Sigmoid colon (tissue), 7 donors: ENCODE measurements around the gene TM9SF3. TPM values are rescaled to one million over a fixed set of nuclear protein-coding genes. Genes with fewer than 3 reads are reported as not detected.

Experiments
- DNase-seq: peaks from one replicate; pipeline ENCODE4 v3.0.0-alpha.2; 2019
- H3K27ac ChIP-seq, 4 donors: fragments of 200-600 bp; sonication (generic); one replicate each; pipeline ENCODE4 v1.5.1; 2016 to 2019; ENCODE audit warnings: mild to moderate bottlenecking in 1 of 4
- H3K27me3 ChIP-seq, 3 donors: fragments of 200-600 bp; sonication (generic); one replicate each; pipeline ENCODE4 v1.5.1; 2019; ENCODE audit warnings: mild to moderate bottlenecking in 1 of 3
- H3K36me3 ChIP-seq, 4 donors: fragments of 200-600 bp; sonication (generic); one replicate each; pipeline ENCODE4 v1.5.1; 2016 to 2019
- H3K4me1 ChIP-seq, 4 donors: fragments of 200-600 bp; sonication (generic); one replicate each; pipeline ENCODE4 v1.5.1; 2017 to 2019
- H3K4me3 ChIP-seq, 4 donors: fragments of 200-600 bp; sonication (generic); one replicate each; pipeline ENCODE4 v1.5.1; 2017 to 2019; ENCODE audit warnings: mild to moderate bottlenecking in 2 of 4, moderate library complexity in 1 of 4
- H3K9me3 ChIP-seq, 4 donors: fragments of 200-600 bp in 3 of 4; sonication (generic) in 3 of 4; one replicate each; pipeline versions ENCODE4 v1.5.1 to v1.6.1; 2013 to 2019
- EP300 ChIP-seq, 4 donors: sonication (generic); formaldehyde crosslinking; IDR thresholded peaks; one replicate each; pipeline ENCODE4 v1.6.1; 2017; ENCODE audit warnings: antibody characterized with exemption in 4 of 4
- POLR2A ChIP-seq, 2 donors: fragments of 450-650 bp; IDR thresholded peaks; one replicate each; pipeline ENCODE4 v1.6.1; 2016; ENCODE audit warnings: antibody characterized with exemption in 2 of 2, mild to moderate bottlenecking in 2 of 2, moderate library complexity in 2 of 2
- POLR2AphosphoS5 ChIP-seq, 4 donors: sonication (generic); formaldehyde crosslinking; IDR thresholded peaks; one replicate each; pipeline ENCODE4 v1.6.1; 2017; ENCODE audit warnings: antibody characterized with exemption in 4 of 4
- WGBS, 2 donors: extraction: QIAGEN DNeasy Blood & Tissue Kit; methylation state at CpG; one replicate each; pipeline ENCODE4 v1.1.7; 2013; 5-methylcytosine and 5-hydroxymethylcytosine counted together
- intact Hi-C: fragments of 100-400 bp; cut with DNase I; formaldehyde crosslinking; loops from one replicate; pipeline ENCODE4 v1.15.1; 2023
- polyA plus RNA-seq, 3 donors: library from polyadenylated mRNA; stranded (reverse); fragments of 200-250 nt; gene quantifications; one replicate each; pipeline ENCODE4 v1.2.3, GENCODE V29; 2013
- total RNA-seq, 4 donors: library from RNA; depleted of rRNA; stranded (reverse); fragments of >200 nt; gene quantifications; one replicate each; pipeline ENCODE4 v1.1.0, GENCODE V29; 2016
- TF ChIP-seq, protein P1 (sequence below), 4 experiments: fragments of 450-650 bp in 3 of 4; fragments of 200-600 bp in 1 of 4; IDR thresholded peaks; one replicate each; pipeline ENCODE4 v1.5.1; 2016 to 2019; ENCODE audit warnings: antibody characterized with exemption in 4 of 4, mild to moderate bottlenecking in 3 of 4, moderate library complexity in 2 of 4
- donor health status: healthy with polysubstance abuse.
- donor health status: Bipolar disorder and iron deficiency.
- donor health status: healthy.

Gene TM9SF3
- total and polyA plus RNA-seq, 7 donors: 18.5 to 115 (median 104) TPM

DNA sequence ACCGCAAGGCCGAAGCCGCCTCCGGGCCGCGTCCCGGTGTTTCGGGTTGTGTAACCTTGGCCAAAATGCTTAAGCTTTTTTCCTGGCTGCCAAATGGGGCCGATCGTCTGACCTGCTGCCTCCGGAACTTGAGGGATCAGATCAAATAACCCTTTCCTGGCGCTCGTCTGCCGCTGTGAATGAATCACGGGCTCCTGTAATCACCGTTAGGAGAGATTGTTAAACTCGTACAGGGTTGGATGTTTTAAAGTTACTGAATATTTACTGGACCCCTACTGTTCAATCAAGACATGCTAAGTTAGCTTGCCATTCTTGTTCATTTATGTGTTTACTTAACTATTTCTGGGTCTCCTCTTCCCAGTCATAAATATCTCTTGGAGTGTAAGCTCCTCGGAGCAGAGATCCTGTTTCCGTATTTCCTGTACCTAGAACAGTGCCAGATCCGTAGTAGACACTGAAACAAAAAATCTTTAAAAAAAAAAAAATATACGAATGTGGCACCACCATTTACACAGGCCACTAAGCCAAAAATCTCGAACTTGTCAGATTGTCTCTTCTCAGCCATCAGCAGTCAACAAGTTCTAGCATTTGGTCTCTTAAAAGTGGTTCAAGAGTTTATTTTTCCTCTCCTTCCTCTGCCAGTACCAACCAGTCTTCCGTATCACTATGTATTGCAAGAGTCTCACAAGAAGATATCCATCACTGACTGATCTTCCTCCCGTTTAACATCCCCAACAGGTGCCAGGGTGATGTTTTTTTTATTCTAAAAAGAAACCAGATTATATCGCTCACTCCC is 650 bp upstream of the TM9SF3 start:
- intact Hi-C loops: loop anchor here (1.0 to 10.0 kb wide), 3 partner anchors 31 to 246 kb away; no protein-coding TSS in a partner anchor
- Histone ChIP-seq H3K36me3 (no peaks in the 10 kb centered on the region), H3K4me3 (peak overlapping the region; percentile 41 to 95 (median 83)), H3K9me3 (no peaks in the 10 kb centered on the region), H3K4me1 (peaks cover 0 to 49% (median 45%) of the 10 kb centered on the region in 4 donors), H3K27ac (peak overlapping the region; percentile 96 to 99 (median 96)), H3K27me3 (no peaks in the 10 kb centered on the region)
- TF ChIP-seq, protein P1, sequence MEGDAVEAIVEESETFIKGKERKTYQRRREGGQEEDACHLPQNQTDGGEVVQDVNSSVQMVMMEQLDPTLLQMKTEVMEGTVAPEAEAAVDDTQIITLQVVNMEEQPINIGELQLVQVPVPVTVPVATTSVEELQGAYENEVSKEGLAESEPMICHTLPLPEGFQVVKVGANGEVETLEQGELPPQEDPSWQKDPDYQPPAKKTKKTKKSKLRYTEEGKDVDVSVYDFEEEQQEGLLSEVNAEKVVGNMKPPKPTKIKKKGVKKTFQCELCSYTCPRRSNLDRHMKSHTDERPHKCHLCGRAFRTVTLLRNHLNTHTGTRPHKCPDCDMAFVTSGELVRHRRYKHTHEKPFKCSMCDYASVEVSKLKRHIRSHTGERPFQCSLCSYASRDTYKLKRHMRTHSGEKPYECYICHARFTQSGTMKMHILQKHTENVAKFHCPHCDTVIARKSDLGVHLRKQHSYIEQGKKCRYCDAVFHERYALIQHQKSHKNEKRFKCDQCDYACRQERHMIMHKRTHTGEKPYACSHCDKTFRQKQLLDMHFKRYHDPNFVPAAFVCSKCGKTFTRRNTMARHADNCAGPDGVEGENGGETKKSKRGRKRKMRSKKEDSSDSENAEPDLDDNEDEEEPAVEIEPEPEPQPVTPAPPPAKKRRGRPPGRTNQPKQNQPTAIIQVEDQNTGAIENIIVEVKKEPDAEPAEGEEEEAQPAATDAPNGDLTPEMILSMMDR (IDR thresholded peaks at IDR 0.05): no peak
- no peak for TF ChIP-seq EP300 (IDR thresholded peaks at IDR 0.05)
- TF ChIP-seq POLR2AphosphoS5 (IDR thresholded peaks at IDR 0.05): no peak
- TF ChIP-seq POLR2A (IDR thresholded peaks at IDR 0.05): no peak
- peak; percentile 91 for DNase-seq
- WGBS, 2 donors: 1 to 2% methylated on average over 25 of the region's 25 CpGs

DNA sequence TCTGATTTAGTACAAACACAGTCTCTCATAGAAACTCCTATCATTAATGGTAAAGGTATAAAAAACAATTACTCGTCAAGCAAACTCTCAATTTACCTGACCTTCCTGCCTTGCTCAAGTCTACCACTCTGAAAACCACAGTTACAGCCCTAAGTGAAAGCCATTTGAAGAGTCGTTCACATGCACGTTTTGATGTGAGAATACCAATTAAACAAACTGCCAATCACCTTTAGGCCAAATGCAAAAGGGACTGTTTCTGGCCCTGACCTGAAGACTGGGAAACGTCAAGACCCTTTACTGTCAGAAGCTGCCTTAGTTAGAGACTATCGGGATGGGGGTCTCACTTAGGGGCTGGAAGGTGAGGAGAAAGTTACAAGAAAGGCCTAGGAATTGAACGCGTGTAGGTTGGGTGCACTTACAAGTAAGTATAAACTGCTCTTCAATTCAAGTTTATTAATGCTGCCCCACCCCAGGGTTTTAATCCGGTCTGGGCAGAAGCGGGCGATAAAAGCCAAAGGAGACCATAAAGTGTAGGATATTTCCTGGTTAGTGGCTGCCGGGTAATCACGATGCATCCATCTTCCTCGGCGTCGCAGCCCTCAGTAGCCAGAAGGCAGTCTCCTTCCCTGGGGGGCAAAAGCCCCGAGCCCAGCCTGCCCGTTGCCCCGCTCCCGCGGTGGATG is 935 bp downstream of the TM9SF3 start:
- intact Hi-C loops: loop anchor here (2.0 to 10.0 kb wide), 2 partner anchors 33 to 211 kb away; no protein-coding TSS in a partner anchor
- 1% methylated on average over 20 of the region's 20 CpGs for WGBS, 2 donors
- H3K4me3 ChIP-seq: peak overlapping the region; percentile 76 to 95 (median 83)
- no peaks in the 10 kb centered on the region for H3K9me3 ChIP-seq
- no peak for DNase-seq
- H3K4me1 ChIP-seq: peaks cover 0 to 65% (median 60%) of the 10 kb centered on the region in 4 donors
- TF ChIP-seq, protein P1 (IDR thresholded peaks at IDR 0.05): no peak
- TF ChIP-seq POLR2AphosphoS5 (IDR thresholded peaks at IDR 0.05) (no peak), EP300 (IDR thresholded peaks at IDR 0.05) (no peak), POLR2A (IDR thresholded peaks at IDR 0.05) (no peak)
- no peaks in the 10 kb centered on the region for H3K27me3 ChIP-seq
- no peaks in the 10 kb centered on the region for H3K36me3 ChIP-seq
- H3K27ac ChIP-seq: peak overlapping the region; percentile 96 to 99 (median 96)

DNA sequence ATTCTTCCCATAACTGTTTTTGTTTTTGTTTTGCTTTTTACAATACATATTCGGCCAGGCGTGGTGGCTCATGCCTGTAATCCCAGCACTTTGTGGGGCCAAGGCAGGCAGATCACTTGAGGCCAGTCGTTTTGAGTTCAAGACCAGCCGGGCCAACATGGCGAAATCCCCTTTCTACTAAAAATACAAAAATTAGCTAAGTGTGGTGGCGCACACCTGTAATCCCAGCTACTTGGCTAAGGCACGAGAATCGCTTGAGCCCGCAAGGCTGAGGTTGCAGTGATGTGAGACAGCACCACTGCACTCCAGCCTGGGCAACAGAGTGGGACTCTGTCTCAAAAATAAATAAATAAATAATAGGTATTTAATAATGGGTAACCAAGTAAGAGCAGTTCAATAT is 2.3 kb downstream of the TM9SF3 start:
- H3K27ac ChIP-seq: no peak overlapping the region
- H3K4me1 ChIP-seq: peaks cover 0 to 77% (median 72%) of the 10 kb centered on the region in 4 donors
- intact Hi-C loops: loop anchor here (10.0 kb wide), 1 partner anchor 210 kb away; no protein-coding TSS in a partner anchor
- H3K4me3 ChIP-seq: no peak overlapping the region
- H3K27me3 ChIP-seq: no peaks in the 10 kb centered on the region
- no peak for TF ChIP-seq POLR2AphosphoS5 (IDR thresholded peaks at IDR 0.05)
- TF ChIP-seq, protein P1 (IDR thresholded peaks at IDR 0.05): no peak
- no peak for TF ChIP-seq POLR2A (IDR thresholded peaks at IDR 0.05)
- TF ChIP-seq EP300 (IDR thresholded peaks at IDR 0.05): no peak
- no peak for DNase-seq
- no peaks in the 10 kb centered on the region for H3K36me3 ChIP-seq
- WGBS, 2 donors: 75 to 86% methylated on average over 9 of the region's 9 CpGs
- H3K9me3 ChIP-seq: no peaks in the 10 kb centered on the region

DNA sequence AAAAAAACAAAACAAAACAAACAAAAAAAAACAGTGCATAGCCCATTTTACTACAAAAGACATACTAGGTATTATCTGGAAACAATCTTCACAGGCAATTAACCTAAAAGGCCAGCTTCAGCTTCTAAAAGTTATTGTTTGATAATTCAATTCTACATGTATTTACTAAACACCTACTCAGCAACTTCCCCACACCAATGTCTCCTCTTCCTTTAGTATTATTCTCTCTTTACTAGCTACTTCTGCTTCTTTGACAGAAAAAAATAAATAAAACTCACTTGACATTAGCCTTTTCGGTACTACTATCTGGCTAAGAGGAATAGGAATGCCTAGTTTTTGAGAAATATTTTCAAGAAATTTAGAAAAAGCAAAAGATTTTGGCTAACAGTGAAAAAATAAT is 2.8 kb downstream of the TM9SF3 start:
- no peaks in the 10 kb centered on the region for H3K27me3 ChIP-seq
- no peaks in the 10 kb centered on the region for H3K36me3 ChIP-seq
- H3K9me3 ChIP-seq: no peaks in the 10 kb centered on the region
- WGBS, 2 donors: 78 to 80% methylated on average over 1 of the region's 1 CpG
- TF ChIP-seq, protein P1 (IDR thresholded peaks at IDR 0.05): no peak
- no peak for TF ChIP-seq POLR2AphosphoS5 (IDR thresholded peaks at IDR 0.05)
- no peak for TF ChIP-seq POLR2A (IDR thresholded peaks at IDR 0.05)
- TF ChIP-seq EP300 (IDR thresholded peaks at IDR 0.05): no peak
- peaks cover 0 to 81% (median 76%) of the 10 kb centered on the region in 4 donors for H3K4me1 ChIP-seq
- intact Hi-C loops: loop anchor here (10.0 kb wide), 1 partner anchor 209 kb away; no protein-coding TSS in a partner anchor
- H3K27ac ChIP-seq: no peak overlapping the region
- no peak for DNase-seq
- no peak overlapping the region for H3K4me3 ChIP-seq
